ENCODE results near the gene C5orf34.
"Not testable (repeated sequence)": the region's sequence is repeated elsewhere in the genome, so short reads cannot be mapped to it uniquely, and the experiment has no call there.

DNA sequence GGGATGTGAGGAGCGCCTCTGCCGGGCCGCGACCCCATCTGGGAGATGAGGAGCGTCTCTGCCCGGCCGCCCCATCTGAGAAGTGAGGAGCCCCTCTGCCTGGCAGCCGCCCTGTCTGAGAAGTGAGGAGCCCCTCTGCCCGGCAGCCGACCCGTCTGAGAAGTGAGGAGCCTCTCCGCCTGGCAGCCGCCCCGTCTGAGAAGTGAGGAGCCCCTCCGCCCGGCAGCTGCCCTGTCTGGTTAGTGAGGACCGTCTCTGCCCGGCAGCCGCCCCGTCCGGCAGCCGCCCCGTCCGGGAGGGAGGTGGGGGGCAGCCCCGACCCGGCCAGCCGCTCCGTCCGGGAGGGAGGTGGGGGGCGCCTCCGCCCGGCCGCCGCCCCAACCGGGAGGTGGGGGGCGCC lies 3.9 kb downstream of the C5orf34 start:
- TF ChIP-seq, protein P1, sequence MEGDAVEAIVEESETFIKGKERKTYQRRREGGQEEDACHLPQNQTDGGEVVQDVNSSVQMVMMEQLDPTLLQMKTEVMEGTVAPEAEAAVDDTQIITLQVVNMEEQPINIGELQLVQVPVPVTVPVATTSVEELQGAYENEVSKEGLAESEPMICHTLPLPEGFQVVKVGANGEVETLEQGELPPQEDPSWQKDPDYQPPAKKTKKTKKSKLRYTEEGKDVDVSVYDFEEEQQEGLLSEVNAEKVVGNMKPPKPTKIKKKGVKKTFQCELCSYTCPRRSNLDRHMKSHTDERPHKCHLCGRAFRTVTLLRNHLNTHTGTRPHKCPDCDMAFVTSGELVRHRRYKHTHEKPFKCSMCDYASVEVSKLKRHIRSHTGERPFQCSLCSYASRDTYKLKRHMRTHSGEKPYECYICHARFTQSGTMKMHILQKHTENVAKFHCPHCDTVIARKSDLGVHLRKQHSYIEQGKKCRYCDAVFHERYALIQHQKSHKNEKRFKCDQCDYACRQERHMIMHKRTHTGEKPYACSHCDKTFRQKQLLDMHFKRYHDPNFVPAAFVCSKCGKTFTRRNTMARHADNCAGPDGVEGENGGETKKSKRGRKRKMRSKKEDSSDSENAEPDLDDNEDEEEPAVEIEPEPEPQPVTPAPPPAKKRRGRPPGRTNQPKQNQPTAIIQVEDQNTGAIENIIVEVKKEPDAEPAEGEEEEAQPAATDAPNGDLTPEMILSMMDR (IDR thresholded peaks at IDR 0.05): not testable (repeated sequence)
- not testable (repeated sequence) for TF ChIP-seq POLR2A (IDR thresholded peaks at IDR 0.05)
